GM18505 (cell line): ENCODE data around the gene ARAP3.

Source experiments
- ATAC-seq: cut with Tn5 transposase; IDR thresholded peaks from one replicate; pipeline ENCODE4 v1.9.1; 2021; ENCODE audit not compliant: unreplicated experiment
- POLR2A ChIP-seq: IDR thresholded peaks from 4 replicates; pipeline ENCODE4 v1.6.1; 2011; ENCODE audit warnings: borderline replicate concordance; ENCODE audit not compliant: insufficient read depth, insufficient read length; ENCODE audit errors: extremely low read depth

Gene ARAP3

DNA sequence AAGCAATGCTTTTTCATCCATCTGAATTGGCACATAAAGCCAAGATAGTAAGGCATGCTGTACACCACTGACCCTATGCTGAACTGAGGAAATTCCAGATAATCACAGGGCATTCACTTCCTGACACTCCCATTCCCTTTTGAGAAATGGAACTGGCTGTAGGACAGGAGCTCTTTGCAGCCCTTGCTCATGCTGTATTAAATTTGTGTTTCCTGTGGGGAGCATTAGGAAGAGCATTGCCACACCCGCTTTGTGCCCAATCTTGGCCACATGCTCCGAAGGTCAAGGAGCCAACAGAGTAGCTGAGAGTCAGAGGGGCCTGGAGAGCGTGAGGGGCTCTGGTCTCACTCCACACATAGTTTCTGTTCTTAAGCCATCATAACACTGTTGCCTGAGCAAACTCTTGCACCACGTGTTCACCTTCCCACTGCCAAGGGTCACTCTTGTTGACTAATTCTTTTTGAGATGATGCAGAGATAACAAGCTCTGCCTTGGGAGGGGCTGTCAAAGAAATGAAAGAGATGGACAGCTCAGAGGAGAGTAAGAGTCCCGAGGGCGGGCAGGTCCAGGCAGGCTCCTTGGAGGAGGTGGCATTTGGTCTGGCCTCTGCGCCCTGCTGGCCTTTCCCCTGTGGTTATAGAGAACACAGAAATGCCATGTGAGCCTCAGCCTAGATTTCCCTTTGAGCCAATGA, 31.7 kb upstream of the ARAP3 start:
- TF ChIP-seq POLR2A, result no peak
- ATAC-seq, result no peak

DNA sequence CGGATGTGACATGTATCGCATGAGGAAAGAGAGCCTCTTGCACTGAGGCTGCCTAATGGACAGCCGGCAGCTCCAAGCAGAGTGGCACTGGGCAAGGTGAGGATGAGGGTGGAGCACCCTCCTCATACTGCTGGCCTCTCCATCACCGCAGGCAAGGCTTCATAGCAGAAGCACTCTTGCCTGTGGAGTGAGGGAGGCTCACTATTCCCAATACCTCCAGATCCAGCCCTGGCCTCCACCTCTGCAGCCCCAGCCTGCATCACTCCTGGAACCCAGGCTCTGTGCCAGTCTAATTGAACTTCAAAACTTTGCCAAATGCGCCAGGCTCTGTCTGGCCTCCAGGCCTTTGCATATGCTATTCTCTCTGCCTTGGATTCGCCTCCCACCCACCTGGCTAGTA, 29.7 kb upstream of the ARAP3 start:
- no peak for TF ChIP-seq POLR2A
- ATAC-seq, result no peak

DNA sequence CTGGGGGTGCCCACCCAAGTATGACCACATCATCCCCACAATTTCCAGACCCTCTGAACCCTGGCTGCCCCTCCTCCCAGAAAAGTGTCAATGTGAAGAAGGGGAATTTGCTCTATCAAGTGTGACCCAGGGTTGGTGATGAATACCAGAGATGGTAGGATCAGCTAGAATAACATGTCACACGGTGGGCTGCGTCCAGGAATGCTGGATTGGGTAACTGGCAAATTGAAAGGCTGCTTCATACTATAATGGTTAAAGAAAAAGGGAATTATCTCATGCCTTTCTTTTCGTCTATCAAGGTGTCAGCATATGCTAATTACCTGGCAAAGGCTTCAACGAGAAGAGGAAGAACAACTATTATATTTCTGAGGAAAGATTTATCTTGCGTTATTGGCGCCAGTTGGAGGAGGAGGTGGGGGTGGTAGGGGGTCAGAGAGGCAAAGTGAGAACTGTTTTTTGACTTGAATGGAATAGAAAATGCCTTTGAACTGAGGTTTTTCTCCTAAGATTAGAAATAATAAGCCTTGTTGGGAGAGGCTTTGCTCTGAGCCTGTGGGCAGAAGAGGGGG, 27.8 kb upstream of the ARAP3 start:
- ATAC-seq, result no peak

DNA sequence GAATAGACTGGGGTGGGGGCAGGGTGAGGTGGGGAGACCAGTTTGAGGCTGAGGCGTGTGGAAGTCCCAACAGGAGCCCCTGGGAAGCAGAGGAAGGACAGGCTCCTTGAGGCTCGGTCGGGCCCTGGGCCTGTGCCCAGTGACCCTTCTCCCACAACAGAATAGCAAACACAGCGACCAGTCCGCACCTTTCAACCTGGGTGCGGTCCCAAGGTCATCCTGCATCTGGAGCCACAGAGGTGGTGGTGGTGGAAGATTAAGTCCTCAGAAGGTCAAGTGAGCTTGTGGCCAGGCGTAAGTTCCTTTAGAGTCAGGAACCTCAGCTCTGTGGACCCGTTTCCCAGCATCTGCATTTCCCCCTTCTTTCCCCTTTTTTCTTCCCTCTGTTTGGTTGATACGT, 26.0 kb upstream of the ARAP3 start:
- no peak for ATAC-seq

More for the DNA sequence above, 27.8 kb upstream of the ARAP3 start:
- TF ChIP-seq POLR2A, result no peak

DNA sequence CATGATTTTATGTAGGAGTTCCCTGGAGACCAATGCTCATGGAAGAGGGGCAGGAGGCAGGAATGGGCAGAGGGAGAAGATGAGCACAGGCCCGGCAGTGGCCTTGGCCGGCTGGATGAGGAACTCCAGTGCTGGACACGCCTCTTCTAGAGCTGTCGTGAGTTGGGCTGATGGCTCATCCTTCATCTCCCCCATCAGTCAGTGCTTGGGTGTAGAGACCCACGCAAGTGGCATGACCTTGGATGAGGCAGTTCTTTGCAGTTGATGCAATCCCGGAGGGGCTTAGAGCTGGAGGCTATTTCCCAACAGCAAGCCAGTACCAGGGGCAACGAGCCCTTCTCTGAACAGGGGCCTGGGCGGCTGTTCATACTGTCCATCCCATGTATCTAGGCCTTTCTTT, 25.5 kb upstream of the ARAP3 start:
- ATAC-seq, result no peak
- no peak for TF ChIP-seq POLR2A

More for the DNA sequence above, 26.0 kb upstream of the ARAP3 start:
- no peak for TF ChIP-seq POLR2A

DNA sequence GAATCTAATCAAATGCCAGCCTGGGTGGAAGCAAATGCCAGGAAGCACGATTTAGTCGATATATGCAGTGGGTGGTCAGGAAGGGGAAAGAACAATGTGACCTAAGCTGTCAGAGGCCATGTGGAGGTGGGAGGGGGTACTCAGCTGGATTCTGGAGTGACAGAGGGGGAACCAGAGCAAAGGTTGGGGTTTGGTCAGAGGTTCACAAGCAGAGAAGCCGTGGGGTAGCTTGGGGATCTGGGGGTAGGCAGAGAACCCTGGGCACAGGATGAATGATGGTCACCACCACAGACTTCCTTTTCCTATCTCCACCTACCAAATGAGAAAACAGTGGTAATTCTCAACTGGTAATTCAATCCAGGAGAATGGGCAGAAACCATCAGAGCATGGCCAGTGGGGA, 24.1 kb upstream of the ARAP3 start:
- TF ChIP-seq POLR2A, result no peak
- no peak for ATAC-seq

DNA sequence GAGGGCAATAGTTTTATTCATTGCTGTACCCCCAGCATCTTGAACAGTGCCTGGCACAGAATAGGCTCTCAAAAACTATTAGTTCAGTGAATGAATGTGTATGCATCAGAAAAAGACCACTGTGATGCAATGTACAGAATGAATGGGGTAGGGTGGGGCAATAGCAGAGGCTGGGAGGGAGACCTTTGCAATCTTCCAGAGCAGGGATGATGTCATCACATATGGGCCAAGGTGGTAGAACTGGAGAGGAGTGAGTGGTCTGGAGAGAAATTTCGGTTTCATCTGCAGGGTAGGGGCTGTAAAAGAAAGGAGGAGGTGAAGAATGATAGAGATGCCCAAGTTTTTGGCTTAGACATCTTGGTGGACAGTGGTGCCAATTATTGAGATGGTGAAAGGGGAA, 23.4 kb upstream of the ARAP3 start:
- no peak for ATAC-seq
- no peak for TF ChIP-seq POLR2A

DNA sequence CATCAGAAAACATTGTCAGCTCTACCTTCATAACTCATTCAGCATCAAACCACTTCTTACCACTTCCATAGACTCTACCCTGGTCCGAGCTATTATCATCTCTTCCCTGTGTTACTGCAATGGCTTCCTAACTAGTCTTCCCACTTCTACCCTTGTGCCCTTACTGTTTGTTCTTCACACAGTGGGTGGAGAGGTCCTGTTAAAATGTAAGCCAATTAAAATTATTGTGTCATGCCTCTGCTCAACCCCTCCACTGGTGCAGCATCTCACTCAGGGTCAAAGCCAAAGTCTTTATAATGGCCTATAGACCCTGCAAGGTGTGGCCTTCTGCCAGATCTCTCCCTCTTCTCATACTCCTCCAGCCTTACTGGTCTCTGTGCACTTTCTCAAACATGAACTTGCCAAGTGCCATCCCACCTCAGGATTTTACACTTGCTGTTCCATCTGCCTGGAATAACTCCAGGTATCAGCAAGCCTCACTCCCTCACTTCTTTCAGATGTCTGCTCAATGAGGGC, 22.8 kb upstream of the ARAP3 start:
- no peak for TF ChIP-seq POLR2A
- no peak for ATAC-seq

DNA sequence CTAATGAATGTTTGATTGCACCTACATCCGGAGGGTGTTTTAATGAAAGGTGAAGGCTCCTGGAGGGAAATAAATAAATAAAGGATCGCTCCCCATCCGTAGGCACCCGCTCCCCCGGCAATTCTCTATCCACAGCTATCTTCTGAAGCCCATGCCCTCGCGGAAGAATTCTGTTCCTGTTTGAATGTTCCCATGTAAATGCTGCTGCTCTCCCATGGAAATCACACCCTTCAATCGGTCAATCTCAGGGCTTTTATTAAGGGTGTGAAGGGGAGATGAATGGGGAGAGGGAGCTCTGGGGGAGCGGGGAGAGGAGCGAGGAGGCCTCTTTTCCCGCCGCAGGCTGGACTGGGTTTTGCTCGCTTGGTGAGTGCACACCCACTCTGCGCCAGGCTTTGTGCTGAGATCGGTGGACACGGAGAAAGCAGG, 21.1 kb upstream of the ARAP3 start:
- no peak for TF ChIP-seq POLR2A
- no peak for ATAC-seq

DNA sequence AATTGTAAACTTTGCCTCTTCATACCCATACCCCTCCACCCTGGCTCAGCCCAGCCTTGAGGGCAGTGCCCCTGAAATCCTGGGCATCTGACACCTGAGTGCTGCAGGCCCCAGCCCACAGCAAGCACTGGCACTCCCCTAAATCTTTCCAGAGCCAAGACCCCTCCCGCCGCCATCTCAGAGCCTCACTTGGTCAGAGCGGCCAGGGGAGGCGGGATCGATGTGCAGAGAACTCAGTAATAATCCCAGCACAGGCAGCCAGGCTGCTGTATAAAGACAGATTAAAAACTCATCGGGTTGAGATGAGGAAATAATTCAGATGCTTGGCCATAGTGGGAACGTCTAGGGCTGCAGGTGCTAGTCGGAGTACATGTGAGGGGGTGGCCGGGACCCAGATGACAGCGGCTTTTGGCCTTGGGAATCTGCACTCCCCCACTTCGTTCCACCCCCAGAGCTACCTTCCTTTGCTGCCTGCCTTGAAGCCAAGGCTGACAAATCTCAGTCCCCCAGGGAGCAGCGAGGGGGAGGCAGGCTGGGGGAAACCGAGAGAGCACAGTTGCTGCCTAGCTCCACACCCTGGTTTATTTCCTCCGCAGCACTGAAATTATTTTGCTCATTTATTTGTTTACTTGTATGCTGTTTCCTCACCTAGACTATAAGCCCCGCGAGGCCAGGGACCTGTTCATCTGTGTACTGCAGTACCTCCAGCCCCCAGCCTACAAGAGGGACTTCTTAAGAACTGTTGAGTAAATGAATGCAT, 19.5 kb upstream of the ARAP3 start:
- no peak for TF ChIP-seq POLR2A
- ATAC-seq, result no peak

DNA sequence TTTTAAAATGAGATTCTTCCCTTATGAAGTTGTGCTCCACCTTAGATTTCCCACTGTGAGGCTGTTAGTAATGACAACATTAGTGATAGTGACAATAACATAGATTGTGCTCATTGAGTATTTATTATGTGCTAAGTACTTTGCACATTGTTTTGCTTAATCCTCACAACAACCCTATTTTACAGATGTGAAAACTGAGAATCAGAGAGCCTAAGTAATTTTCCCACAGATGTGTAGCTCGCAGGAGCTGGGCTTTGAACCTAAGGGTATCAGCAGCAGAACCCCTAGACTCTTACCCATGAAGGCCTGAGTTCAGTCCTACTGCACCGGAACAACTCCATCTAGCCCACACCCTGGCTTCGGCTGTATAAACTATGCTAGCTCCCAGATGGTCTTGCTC, 15.6 kb upstream of the ARAP3 start:
- no peak for ATAC-seq
- TF ChIP-seq POLR2A, result no peak

DNA sequence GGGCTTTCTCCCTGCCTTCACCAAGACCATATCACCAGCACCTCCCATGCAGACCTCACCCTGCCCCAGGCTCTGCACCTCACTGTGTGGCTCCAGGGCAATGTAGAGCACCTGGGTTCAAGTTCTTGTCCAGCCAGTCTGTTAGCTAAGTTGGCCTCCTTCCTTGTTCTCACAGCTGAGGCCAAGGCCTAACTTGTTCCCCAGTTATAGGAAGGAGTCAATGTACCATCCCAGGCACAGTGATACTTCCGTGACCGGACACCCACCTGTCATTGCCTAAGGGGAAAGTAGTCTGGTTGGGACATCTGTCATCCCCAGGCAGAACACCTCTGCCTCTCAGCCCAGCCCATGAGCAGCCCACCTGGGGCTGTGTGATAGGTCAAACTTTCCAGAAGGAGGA, 14.4 kb upstream of the ARAP3 start:
- no peak for ATAC-seq
- no peak for TF ChIP-seq POLR2A

DNA sequence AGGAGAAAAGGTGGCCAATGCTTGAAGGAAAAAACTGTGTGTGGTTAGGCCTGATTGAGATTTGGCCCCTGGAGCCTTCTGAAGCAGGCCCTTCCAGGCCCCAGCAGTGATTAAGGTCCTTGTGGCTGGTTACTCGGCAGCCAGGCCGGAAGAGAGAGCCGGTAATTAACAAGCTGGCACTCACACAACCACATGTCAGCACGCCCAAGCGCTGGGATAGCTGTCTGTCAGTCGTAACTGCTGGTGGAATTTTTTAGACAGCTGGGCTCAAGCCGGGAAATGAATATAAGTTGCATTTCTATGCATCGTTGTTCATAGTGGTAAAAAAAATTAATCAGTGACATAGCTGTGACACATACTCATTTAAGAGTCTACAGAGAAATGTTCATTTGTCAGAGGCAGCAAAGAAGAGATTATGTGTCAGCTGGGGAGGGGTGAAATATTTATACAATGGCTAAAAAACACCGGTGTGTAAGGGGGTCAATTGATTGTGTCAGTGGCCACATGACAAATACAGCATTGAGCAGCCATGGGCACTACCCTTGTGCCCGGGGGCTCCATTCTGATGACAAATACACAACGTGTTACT, 13.7 kb upstream of the ARAP3 start:
- TF ChIP-seq POLR2A, result no peak
- no peak for ATAC-seq
